GM10248 (cell line): ENCODE results near the gene SRRM2.

Source experiments
- CTCF ChIA-PET: fragments of 300-600 bp; sonication (Branson Sonifier 250); formaldehyde crosslinking; extraction: SDS; loops from one replicate; lab custom pipeline; 2021; ENCODE audit warnings: antibody characterized with exemption; lab: Yijun Ruan, JAX
- POLR2A ChIA-PET: fragments of 350-650 bp; sonication (Branson Sonifier 250); formaldehyde crosslinking; extraction: SDS; loops from one replicate; lab custom pipeline; 2020; ENCODE audit warnings: antibody characterized with exemption; lab: Yijun Ruan, JAX
- DNase-seq: peaks from one replicate; pipeline ENCODE4 v3.0.0; 2012; ENCODE audit errors: extremely low spot score
- CTCF ChIP-seq: IDR thresholded peaks from 2 replicates; pipeline ENCODE4 v1.5.1; 2012; ENCODE audit warnings: mild to moderate bottlenecking, low read depth; ENCODE audit errors: extremely low read depth, missing control alignments, control extremely low read depth

The SRRM2 gene

DNA sequence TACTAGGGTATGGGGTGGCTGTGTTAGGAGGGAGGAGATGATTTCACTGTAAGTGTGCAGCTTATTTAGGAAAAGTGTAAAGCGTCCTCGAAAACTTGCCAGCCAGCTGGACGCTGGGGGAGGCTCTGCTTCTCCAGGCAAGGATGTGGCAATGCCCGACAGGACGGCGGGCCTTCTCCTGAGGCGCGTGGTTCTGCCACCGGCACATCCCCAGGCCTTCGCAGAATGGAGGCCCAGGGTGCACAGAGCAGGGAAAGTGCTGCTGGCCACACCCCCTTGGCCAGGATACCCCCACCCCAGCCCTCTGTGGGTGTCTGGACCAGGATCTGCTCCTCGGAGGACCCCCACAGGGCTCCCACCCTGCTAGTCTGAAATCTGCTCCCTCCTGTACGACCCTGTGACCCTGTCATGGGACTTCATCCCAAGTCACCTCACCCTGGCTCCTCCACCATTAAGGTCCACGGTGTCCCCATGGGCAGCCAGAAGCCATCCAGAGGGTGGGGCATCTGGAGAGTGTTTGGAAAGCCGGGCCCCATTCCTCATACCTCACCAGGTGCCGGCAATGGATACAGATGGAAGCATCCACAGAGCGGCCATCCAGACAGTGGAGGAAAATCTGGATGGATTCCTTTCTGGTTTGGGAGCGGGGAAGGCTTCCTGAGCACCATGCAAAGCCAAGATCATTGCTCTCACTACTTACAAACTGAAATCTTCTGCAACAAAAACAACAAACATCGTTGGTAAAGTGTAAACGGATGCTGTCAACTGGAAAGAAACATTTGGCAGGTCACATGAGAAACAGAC, 9.2 kb upstream of the SRRM2 start:
- CTCF ChIA-PET = no interaction called here

DNA sequence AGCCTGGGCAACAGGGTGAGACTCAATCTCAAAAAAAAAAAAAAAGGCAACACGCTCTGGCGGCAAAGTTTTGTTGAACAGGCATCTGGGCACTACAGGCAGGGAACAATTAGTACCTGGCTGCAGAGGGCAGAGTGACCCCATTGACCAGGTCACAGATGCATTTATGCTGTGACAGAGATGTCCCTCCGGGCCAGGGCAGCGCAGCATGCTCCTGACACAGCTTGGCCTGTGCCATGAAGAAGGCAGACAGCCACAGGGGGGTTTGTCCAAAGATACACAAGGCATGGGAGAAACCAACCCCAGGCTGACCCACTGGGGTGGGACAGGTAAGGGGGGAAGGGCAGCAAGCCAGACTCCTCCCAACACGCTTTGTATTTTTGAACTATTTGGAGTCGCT, 7.7 kb upstream of the SRRM2 start:
- CTCF ChIA-PET = no interaction called here
- TF ChIP-seq CTCF = peak; percentile 6
- no peak for DNase-seq
- POLR2A ChIA-PET = no interaction called here

More for the DNA sequence above, 9.2 kb upstream of the SRRM2 start:
- TF ChIP-seq CTCF = no peak
- POLR2A ChIA-PET = interaction anchor here (0.6 kb wide), 1 partner anchor 285 kb away, joined by 3 read pairs; no protein-coding TSS in a partner anchor
- DNase-seq = no peak

GRCh38 chr16:2745116-2745890, 7.1 kb upstream of the SRRM2 start:
- ChIA-PET CTCF (interaction anchor here (1.1 kb wide), 1 partner anchor 123 kb away, joined by 3 read pairs; no protein-coding TSS in a partner anchor), POLR2A (no interaction called here)
- TF ChIP-seq CTCF = no peak
- DNase-seq = no peak

DNA sequence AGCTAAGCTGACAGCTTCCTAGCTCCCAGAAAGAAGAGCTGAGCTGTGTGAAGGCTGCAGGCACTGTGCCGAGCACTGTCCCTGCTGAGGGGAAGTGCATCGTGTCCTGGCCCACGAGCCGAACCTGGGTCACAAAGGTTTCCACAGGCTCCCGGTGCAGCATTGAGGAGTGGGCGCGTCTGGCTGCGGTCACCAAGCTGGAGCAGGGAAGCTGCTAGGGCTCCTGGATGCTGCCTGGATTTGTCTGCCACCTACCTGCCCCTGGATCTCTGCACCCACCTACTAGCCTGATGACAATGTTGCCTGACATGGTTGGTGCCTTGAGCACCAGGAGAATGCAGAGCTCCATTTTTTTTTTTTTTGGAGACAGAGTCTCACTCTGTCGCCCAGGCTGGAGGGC, 6.5 kb upstream of the SRRM2 start:
- CTCF ChIA-PET = interaction anchor here (1.1 kb wide), 1 partner anchor 122 kb away, joined by 3 read pairs; no protein-coding TSS in a partner anchor
- no peak for TF ChIP-seq CTCF
- POLR2A ChIA-PET = no interaction called here
- DNase-seq = no peak

GRCh38 chr16:2748757-2749455, 3.5 kb upstream of the SRRM2 start:
- POLR2A ChIA-PET = no interaction called here
- CTCF ChIA-PET = no interaction called here
- DNase-seq = no peak
- no peak for TF ChIP-seq CTCF

DNA sequence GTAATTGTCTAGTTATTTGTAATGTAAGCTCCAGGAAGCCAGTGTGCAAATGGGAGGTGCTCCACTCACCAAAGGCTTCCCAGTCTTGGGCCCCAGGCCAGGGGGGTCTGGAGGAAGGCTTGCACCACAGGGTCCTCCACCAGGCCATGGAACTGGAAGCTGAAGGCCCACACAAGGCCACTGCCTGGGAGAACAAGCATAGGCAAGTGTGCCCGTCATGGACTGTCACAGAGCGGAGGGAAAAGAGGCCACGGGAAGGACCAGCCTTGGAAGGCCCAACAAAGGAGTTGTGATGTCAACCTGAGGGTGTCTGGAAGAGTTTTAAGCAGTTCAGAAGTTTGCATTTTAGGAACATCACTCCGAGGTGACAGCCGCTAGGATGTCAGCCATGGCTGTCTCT, 3.0 kb upstream of the SRRM2 start:
- TF ChIP-seq CTCF = no peak
- ChIA-PET CTCF (interaction anchor here (1.5 kb wide), 1 partner anchor 14 kb away, joined by 3 read pairs; no protein-coding TSS in a partner anchor), POLR2A (no interaction called here)
- no peak for DNase-seq
